NCI-H128 (cell line): Measurements from ENCODE around the gene NTM.

ENCODE experiments used
- DNase-seq: peaks from one replicate; lab custom pipeline; 2025; ENCODE audit not compliant: unreplicated experiment; lab: John Stamatoyannopoulos, UW

NTM gene

DNA sequence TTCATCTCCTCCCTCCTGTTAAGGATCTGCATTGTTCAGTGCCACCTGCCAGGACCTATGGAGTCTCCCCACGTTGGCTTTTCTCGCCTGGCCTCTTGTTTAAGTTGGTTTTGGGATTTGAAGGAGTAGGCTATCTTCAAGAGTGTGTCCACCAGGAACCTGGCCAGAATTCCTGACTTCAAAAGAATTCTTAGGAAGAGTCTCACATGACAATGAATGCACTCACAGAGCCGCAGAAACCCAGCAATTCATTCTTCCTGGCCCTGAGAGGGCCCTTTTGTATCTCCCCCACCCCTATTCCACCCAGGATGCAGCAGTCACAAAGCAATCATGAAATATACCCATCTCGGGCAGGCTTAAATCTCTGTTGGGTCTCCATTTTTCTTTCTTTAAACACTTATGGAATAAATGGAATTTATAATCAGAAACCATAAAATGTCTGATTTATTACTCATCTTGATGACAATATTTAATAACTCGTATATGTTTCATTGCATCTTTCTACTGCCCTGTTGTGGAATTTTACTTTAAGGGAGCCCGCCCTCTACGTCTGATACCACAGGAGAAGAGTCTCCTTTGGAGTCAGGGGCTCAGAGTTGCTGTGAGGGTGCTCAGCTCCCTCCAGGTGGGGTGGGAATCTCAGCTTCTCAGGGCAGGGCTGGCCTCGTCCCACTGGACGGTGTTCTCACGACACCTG, 507.0 kb downstream of the NTM start:
- no peak for DNase-seq

GRCh38 chr11:131880316-131880715, 509.9 kb downstream of the NTM start:
- DNase-seq = no peak

DNA sequence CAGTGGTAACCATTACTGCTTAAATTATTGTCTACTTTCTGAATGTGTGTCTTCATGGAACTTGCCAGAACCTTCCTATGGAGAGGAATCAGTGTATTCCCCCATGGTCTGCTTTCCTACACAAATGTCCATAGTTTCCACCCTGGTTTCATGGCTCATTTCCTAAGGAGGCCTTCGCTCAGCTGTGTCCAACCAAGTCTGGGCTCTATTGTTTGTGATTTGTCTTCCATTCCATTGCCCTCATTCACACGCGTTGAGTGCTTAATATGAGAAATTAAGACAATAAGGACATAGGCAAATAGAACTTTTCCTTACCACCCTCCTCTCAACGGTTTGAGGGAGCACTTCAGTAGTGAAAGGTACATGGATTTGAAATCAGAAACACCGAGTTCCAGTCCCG, 510.6 kb downstream of the NTM start:
- DNase-seq = no peak

- DNase-seq = no peak
Measured at GRCh38 chr11:131883332-131883731, 512.9 kb downstream of the NTM start.

DNA sequence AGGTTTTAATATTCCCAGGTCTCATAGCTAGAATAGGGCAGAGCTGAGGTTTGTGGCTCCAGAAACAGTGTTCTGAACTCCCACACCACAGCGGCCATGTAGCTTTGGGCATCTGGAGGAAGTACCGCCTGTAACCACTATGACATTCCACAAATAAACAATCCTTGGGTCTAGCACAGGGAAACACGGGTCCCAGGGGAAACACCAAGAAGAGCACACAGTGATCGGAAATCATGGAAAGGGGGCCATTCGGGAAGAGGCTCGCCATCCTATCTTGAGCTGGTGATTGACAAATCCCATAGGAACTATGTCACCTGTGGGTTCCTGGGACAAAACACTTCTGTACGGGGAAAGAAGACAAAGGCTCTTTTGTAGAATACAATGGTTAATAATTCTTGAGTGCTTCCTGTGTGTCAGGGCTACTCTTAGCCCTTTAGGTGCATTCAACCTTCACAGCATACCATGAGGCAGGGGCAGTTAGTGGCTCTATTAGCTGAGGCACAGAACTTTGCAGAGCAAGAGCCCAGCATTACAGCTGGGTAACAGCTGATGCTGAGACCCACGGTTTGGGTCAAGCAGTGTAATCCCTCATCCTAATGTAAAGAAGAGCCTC, 514.2 kb downstream of the NTM start:
- no peak for DNase-seq

DNA sequence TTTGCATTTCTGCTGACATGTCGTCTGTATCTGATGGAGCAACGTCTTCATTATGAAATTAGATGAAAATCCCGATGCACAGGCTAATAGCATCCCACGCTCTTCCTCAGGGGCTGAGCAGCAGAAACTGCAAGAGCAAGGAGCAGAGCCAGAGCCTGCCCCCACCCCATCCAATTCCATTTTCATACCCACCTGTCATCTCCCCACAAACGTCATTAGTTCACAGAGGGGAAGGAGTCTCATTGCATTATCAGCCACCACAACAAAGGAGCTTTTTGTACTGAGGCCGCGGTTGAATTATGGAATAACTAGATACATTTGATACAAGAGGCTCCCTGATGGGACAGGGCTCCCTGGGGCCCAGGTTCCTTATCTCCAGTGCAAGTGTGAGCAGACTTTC, 515.0 kb downstream of the NTM start:
- DNase-seq = no peak

GRCh38 chr11:131886201-131886600, 515.8 kb downstream of the NTM start:
- DNase-seq = no peak

- DNase-seq = no peak
Measured at GRCh38 chr11:131888230-131888855, 517.9 kb downstream of the NTM start.

GRCh38 chr11:131889146-131889577, 518.7 kb downstream of the NTM start:
- DNase-seq = no peak

DNA sequence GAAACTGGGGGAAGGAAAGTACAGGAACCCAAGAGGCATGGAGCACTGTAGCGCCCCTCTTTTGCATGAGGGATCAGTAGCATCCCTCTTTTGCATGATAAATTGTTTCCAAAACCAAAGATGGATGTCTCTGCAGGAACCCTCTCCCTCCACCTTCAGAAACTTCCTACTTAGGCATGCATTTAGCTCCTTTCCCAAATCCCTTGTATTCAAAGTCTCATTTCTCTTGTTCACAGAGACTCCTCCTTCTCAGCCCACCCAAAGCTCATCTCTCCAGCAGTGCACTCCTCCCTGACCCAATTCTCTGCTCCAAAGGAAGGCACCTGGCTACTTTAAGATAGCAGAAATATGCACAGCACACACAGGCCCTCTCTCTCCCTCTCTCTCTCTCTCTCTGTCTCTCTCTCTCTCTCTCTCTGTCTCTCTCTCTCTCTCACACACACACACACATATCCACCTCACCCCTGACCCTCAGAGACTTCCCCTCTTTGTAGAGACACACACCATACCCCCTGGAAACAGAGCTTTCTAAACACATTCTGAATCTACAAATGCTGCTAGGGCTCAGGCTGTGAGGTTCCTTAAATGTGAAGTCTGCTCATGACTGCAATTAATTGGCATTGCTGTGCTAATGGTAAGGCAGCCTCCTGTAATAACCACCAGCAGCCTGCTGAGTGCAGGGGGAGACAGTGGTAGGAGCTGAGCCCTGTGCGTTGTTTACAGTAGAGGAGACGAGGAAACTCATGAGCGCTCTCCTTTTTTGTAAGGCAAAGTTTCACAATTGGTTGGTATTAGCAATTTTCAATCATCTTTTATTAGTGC, 519.6 kb downstream of the NTM start:
- DNase-seq = no peak

DNA sequence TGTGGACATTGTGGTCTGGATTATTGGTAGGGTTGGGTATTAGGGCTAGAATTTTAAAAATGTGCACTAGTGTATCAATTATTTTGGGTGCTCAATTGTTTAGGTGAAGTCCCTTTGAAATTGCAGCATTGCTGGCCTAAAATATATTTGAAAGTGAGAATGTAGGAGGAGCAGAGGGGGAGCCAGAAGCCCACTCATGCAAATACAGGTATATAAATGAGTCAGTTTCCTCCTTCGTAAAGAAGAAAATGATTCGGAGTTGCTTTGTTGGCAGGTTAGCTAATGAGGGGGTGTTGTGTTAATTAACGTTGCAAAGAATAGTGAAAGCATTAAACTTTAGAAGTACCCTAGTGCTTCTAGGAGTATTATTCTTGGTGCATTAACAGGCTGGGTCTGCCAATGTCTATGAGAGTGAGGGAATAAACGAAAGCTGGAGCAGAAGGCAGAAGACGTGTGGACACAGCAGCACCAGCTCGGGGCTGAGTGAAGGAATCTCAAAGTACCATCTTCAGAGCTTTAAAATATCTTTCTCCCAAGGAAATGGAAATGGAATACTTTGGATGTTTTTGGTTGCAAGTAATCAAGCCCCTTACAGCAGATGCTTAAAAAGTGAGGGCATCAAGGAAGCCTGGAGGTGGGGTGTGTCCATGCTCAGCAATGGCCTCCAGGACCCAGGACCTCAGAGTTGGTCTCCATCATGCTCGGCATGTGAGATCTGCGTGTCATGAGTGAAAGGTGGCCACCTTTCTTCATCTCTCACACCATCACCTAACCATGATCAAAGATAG, 522.9 kb downstream of the NTM start:
- DNase-seq = no peak

DNA sequence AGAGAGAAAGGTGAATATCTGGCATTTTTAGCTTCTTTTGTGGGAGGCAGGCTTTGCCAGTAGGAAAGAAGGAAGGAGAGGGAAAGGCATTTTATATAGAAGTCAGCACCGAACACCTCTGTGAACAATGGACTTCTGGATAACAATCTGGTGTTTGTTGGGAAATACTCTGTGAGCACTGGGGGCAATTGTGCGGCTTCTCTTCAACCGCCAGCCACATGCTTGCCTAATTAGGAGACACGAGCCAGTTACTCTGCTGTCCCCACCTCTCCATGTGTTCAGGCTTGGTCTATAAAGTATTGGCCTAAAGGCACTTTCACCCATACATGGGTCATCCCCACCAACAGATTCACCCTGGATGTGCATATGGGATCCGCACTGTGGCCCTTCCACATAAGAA, 523.6 kb downstream of the NTM start:
- no peak for DNase-seq

GRCh38 chr11:131894615-131895544, 524.5 kb downstream of the NTM start:
- no peak for DNase-seq

DNA sequence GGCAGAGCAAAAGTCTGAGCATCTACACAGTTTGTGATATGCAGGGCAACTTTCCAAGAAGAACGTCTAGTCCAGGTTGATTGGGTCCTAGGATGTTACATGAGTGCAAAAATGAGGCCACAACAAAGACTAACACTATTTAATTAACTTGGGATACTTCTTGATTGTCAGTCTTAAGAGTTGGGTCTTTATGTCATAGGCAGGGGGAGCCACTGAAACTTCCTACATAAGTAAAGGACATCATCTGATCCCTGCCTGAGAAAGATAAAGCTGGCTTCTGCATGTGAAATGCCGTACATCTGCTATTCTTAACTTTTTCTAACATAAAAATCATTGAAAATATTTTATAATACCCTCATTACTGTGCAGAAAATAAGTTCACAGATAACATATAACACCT, 525.5 kb downstream of the NTM start:
- DNase-seq = no peak

DNA sequence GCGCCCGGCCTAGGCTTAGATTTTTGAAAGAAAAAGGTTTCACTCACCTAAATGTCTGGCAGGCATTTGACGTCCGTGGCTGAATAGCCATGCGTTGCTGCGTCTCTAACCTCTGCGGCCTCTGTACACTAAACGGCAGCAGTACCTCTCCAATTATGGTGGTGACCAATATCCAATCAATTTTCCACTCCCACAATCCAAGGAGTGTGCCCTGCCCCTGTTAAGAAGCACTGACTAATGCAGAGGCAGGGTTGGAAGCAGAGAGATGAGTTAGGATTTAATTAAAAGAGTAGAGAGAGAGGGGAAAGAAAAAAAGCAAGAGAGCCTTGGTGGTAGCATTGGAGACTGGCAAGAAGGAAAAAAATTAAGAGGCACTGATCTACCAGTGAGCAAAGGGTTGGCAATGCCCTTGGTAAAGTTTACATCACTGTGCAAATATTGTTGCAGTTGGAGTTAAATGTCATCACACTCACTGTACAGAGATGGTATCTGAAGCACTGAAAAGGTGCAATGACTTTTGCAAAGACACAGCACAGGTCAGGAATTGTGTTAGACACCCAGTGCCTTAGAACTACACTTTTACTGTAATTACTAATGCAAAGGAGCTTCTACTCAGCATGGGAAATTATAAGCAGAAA, 526.7 kb downstream of the NTM start:
- no peak for DNase-seq

DNA sequence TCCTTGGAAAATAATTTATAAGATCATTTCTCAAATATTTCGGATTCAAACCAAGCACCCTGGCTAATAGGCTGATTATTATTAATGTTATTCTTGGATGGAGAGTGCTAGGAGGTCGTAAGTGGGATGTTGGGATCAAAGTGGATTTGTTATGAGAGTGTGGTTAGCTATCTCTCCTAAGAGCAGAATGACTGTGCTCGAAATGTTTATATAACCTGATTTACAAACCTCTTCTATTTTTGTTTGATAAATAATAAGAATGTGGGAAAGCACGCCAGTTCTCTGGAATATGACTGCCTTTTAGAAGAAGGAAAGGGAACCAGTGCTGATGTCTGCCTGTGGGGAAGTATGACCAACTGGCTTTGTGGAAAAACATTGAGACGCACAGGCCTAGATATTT, 527.5 kb downstream of the NTM start:
- DNase-seq = no peak

- DNase-seq = no peak
Measured at GRCh38 chr11:131898949-131899348, 528.5 kb downstream of the NTM start.

DNA sequence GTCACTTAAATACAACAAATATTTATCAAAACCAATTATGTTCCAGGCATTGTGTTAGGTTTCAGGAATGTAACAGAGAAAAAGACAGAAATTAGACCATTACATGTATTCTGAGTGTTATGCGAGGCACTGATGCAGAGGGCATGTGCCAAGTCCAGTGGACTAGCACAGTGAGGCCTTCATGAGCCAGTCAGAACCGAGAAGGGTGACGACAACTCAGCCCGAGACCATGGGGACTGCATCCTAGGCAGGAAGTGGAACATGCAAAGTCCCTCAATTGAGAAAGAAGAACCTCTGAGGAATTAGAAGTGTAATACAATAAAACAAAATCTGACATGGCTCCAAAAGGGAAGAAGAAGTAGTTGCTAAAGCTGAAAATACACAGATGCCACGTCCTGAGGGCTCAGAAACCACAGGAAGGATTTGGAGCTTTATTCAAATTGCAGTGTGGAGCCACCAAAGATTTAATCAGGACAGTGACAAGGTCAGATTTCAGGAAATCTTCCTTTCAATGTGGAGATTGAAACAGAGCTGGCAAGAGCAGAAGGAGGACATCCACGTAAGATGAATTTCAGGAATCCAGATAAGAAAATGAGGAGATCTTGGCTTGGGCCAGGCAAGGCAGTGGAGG, 529.6 kb downstream of the NTM start:
- no peak for DNase-seq

- no peak for DNase-seq
Measured at GRCh38 chr11:131902421-131902820, 532.0 kb downstream of the NTM start.
